Kidney epithelial cell (primary cell): ENCODE results near the gene FAM200C. TPM values are rescaled to one million over a fixed set of nuclear protein-coding genes. Genes with fewer than 3 reads are reported as not detected.
A peak's percentile ranks its signal among the peaks of the same experiment; 100 is the strongest.

Experiments used
- DNase-seq: peaks from one replicate; pipeline ENCODE4 v3.0.0-alpha.2; 2010; ENCODE audit warnings: low read depth
- H3K27me3 ChIP-seq: 2 replicates; pipeline ENCODE4 v1.6.0; 2011; ENCODE audit warnings: low read length; ENCODE audit not compliant: control insufficient read depth, insufficient read depth
- H3K36me3 ChIP-seq: 2 replicates; pipeline ENCODE4 v1.5.1; 2011; ENCODE audit warnings: low read length; ENCODE audit not compliant: control insufficient read depth, insufficient read depth
- H3K4me3 ChIP-seq: 2 replicates; pipeline ENCODE4 v1.5.1; 2011; ENCODE audit warnings: low read depth, mild to moderate bottlenecking, control low read depth, low read length
- total RNA-seq: library from RNA; depleted of rRNA; stranded (reverse); fragments of >200 nt; gene quantifications from 2 replicates; pipeline ENCODE4 v1.2.3, GENCODE V29; 2015
- TF ChIP-seq, protein P1 (sequence below): IDR thresholded peaks from 2 replicates; pipeline ENCODE4 v1.5.1; 2011; ENCODE audit warnings: mild to moderate bottlenecking, moderate library complexity, low read length, control low read depth, inconsistent platforms; ENCODE audit not compliant: insufficient read depth, poor library complexity, severe bottlenecking

The FAM200C gene
- total RNA-seq, 1 donor from 2014 or later = 1.9 TPM

DNA sequence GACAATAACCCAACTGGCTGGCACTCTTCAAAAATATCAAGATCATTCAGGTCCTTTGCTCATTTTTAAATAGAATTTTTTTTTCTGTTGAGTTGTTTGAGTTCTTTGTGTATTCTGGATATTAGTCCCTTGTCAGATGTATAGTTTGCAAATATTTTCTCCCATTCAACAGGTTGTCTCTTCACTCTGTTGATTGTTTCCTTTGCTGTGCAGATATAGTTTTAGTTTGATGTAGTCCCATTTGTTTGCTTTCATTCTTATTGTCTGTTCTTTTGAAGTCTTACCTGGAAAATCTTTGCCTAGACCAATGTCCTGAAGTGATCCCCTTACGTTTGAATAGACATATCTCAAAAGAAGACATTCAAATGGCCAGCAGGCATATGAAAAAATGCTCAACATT is 44.6 kb upstream of the FAM200C start:
- DNase-seq = no peak
- Histone ChIP-seq H3K36me3 (no peaks in the 10 kb centered on the region), H3K27me3 (no peaks in the 10 kb centered on the region), H3K4me3 (no peak overlapping the region)
- TF ChIP-seq, protein P1, sequence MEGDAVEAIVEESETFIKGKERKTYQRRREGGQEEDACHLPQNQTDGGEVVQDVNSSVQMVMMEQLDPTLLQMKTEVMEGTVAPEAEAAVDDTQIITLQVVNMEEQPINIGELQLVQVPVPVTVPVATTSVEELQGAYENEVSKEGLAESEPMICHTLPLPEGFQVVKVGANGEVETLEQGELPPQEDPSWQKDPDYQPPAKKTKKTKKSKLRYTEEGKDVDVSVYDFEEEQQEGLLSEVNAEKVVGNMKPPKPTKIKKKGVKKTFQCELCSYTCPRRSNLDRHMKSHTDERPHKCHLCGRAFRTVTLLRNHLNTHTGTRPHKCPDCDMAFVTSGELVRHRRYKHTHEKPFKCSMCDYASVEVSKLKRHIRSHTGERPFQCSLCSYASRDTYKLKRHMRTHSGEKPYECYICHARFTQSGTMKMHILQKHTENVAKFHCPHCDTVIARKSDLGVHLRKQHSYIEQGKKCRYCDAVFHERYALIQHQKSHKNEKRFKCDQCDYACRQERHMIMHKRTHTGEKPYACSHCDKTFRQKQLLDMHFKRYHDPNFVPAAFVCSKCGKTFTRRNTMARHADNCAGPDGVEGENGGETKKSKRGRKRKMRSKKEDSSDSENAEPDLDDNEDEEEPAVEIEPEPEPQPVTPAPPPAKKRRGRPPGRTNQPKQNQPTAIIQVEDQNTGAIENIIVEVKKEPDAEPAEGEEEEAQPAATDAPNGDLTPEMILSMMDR = no peak

DNA sequence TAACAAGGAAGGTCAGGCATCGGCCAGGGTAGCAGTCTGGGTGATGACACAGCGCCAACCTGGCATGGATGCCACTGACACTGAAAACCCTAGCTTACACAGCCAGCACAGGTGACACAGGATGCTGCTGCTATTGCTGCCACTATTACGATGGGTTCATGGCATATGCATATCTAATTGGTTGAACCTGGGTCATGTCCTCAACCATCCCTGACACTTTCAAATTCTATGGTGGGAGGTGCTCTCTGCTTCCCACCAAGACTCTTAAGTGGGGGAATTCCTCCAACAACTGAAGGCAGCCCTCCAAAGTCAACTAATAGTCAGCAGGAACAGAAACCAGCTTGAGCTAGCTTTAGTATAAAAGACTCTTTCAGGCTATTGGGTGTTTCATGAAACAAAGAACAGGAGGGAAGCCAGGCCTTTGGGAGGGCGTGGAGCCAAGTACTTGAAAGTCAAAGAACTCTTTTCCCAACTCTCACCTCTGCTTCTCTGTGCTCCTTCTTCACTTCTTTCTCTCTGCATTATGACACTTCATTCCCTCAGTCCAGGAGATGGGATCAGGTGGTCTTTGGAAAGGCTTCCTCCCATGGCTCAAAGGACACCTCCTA is 43.1 kb upstream of the FAM200C start:
- Histone ChIP-seq H3K27me3 (no peaks in the 10 kb centered on the region), H3K36me3 (no peaks in the 10 kb centered on the region), H3K4me3 (no peak overlapping the region)
- TF ChIP-seq, protein P1 = no peak
- DNase-seq = no peak

DNA sequence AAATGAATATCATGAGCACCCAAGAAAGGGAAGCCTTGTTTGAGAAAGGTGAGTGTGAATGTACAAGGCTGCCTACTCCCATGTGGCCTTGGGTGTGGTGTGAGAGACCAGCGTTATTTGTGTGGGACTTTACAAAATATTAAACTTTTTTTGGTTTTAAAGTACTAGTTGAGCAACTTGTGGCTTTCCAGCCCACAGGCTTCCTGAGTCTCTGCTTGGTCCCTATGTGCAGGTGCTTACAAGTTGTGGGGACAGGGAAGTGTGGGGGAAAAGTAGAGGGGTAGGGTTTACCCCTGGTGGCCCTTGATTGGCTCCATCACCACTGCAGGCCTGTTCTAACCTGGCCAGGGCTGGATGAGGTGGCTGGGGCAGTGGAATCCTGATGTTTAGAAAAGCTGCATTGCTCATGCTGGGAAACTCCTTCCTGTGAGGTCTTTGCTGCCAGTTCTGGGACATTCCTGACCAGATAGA is 41.5 kb upstream of the FAM200C start:
- H3K27me3 ChIP-seq = no peaks in the 10 kb centered on the region
- TF ChIP-seq, protein P1 = no peak
- no peak for DNase-seq
- H3K36me3 ChIP-seq = no peaks in the 10 kb centered on the region
- H3K4me3 ChIP-seq = no peak overlapping the region

DNA sequence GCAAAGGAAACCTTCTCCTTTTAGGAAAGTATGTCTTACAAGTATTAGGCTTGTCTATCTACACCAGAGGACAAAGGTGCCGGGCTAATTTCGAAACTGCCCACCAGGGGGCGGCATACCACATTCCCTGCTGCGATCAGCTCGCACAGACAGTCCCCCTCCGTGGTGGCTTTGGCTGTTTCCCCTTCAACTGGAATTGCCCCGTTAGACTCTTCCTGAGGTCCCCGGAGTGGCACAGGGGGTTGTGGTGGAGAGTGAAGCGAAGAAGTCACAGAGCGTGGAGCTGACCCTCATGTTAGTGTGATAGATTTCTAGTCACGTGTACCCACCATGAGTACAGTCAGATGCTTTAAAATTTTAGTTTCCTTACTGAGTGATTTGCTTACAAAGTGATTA is 39.3 kb upstream of the FAM200C start:
- no peaks in the 10 kb centered on the region for H3K27me3 ChIP-seq
- DNase-seq = no peak
- no peak overlapping the region for H3K4me3 ChIP-seq
- TF ChIP-seq, protein P1 = peak; percentile 93
- H3K36me3 ChIP-seq = no peaks in the 10 kb centered on the region

DNA sequence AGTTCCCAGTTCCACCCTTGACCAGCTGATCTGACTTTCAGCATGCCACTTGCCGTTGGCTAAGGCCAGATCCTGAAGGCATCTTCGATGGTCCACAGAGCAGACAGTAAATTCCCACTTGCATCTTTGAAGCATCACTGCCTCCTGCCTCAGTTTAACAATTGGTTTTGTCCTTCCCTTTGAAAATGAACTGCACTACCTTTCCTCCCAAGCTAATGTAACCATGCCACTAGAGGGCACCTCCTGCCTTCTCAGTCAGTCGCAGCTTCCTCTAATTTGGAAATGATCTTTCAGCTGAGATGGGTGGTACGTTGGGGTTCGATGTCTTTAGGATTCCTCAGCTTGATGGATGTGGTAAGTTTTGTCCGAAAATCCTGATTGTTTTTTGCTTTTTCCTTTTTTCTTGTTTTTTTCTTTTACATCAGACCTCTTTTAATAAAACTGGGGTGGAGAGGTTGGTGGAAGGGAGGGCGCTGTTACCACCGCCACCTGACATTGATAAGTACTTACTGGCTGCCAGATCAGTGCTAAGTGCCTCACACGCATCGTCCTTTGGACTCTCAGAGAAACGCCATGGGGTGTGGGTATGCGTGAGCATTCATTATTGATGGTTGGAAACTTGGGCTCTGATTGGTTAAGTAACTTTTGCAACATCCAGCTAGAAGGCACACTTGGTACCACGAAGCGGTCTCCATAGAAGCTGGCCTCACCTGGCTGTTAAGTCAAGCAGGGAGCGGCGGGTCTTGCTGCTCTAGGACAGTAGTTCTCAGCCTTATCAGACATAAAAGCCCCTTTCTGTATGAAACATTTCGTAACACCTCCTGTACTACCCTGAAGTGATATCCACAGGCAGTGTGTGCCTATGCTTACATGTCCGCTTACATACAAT is 38.7 kb upstream of the FAM200C start:
- no peaks in the 10 kb centered on the region for H3K36me3 ChIP-seq
- TF ChIP-seq, protein P1 = peak; percentile 82
- H3K27me3 ChIP-seq = no peaks in the 10 kb centered on the region
- H3K4me3 ChIP-seq = no peak overlapping the region
- no peak for DNase-seq
